8988T (cell line): ENCODE results near the gene TMEM132C.

Experiments used
- DNase-seq: peaks from one replicate; pipeline ENCODE4 v3.0.0; 2011

Gene TMEM132C

GRCh38 chr12:128729628-128730121 lies 462.7 kb downstream of the TMEM132C start:
- no peak for DNase-seq

GRCh38 chr12:128734371-128734770 lies 467.4 kb downstream of the TMEM132C start:
- no peak for DNase-seq

- no peak for DNase-seq
Observed at GRCh38 chr12:128737292-128737966, 470.5 kb downstream of the TMEM132C start.

DNA sequence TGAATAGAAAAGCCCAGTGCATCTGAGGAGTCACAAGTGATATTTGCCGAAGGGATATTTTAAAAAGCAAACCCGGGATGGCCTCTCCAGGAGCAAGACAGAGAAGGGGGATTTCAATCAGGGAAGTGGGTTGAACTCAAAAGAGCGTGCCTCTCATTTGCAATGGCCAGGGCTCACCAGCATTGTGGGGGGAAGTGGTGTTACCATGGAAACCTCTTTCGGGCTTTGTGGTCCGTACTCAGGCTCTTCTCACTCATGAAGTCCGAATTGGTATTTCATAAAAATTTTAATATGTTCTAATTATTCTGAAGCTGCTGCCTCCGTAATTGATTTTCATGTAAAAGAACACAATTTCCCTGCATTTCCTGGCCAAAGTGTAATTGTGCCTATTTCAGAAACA lies 476.9 kb downstream of the TMEM132C start:
- DNase-seq, result no peak

DNA sequence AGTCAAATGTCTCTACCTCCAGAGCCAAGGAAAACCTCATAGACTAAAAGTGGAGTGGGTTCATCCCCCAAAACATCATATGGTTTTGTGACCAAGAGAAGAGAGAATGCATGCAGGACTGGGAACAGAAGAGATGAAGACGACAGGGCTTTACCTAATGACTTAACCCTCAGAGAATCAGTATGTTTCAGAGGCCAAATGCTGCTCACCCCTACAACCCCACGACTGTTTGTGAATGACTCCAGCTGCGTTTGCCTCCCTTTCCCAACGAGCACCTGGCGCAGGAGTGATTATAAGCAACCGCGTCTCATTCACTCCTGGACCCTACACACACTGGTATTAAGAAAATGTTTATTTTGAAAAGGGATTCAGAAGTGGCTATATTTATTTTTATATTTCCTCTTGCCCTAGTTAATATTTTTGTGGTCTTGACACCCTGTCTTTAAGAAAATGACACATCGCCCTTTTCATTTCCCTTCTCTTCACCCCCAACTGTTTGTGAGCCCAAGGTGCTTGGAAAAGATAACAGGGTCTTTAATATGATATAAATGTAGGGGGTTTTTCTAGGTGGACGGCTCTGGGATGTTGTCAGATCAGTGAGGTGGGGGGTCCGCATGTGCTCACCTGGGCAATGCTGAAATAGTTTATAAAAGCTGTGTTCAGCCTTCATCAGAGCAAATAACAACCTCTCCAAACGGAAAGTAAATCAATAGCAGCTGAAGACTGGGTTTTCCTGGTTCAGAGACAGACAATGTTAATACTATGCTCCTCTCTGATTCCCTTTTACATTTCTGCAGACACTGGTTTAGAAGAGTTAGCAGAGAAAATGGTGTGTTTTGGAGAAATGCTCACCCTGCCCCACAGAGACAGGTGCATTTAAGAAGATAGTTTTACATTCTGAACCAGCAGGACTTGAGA lies 479.1 kb downstream of the TMEM132C start:
- no peak for DNase-seq

DNA sequence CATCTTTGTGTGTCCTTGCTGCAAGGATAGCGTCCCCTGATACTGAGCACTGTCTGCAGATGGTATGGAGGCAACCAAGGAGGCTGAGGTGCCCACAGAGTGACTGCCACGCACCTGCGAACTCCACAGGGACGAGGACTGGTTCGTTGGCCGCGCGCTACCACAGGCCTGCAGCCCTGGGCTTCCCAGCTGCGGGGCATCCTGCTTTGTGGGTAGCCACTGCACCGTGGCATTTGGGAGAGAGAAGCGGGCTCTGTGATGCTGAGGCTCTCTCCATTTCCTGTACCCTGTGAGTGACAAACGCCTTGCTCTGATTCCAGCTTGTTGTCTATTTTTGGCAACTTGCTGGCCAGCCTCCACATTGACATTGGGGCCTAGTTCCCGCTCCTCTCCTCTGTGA lies 480.5 kb downstream of the TMEM132C start:
- no peak for DNase-seq

GRCh38 chr12:128752386-128752785 lies 485.4 kb downstream of the TMEM132C start:
- no peak for DNase-seq

- DNase-seq, result no peak
Observed at GRCh38 chr12:128753438-128753837, 486.5 kb downstream of the TMEM132C start.

DNA sequence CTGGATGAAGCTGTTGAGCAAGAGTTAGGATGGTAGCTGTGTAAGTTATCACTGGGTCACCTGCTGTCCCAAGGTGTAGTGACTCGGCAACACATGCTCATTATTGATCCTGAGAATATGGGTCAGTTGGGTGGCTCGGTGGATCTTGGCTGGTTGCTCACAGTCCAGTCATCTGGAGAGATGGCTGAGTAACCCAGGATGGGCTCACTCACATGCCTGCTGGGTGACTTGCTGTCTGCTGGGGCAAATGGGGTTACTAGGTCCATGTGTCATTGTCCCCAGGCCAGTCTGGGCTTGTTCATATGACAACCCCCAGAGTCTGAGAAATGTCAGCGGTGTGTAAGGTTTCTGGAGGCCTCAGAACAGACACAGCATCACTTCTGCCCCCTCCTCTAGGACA lies 487.3 kb downstream of the TMEM132C start:
- no peak for DNase-seq

DNA sequence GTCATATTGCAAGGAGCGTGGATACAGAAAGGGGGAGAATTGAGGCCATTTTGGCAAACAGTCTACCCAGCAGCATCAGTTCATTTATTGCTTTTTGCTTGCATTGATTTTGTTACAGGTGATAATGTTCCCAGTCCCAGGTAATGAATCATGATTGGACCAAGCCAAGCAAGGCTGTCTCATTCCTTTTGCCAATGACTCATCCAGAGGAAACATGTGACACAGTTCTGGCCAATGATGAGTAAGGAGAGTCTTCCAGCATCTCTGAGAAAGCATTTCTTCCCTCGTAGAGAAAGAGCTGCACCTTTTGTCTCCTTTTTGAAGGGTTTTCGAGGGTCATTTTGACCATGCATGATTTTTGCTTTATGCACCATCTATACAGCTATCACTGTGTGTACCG lies 488.6 kb downstream of the TMEM132C start:
- DNase-seq, result no peak
